K562 (cell line): Measurements from ENCODE around the gene PAFAH1B1. TPM values are rescaled to one million over a fixed set of nuclear protein-coding genes. Genes with fewer than 3 reads are reported as not detected.

Experiments used
- ATAC-seq: fragments of 200-7000 bp; cut with Tn5 transposase; 3 replicates; pipeline ENCODE4 v1.9.1; 2020; ENCODE audit warnings: moderate library complexity
- BruUV-seq: library from RNA; stranded (reverse); fragments of 400-500 nt; replicated peaks from 2 replicates; lab custom pipeline; 2021; lab: Mats Ljungman, UMichigan
- CTCF ChIA-PET: fragments of 300-600 bp; formaldehyde crosslinking; extraction: SDS; loops from one replicate; lab custom pipeline; 2021; ENCODE audit warnings: low intra/inter-chr PET ratio; lab: Yijun Ruan, JAX
- POLR2A ChIA-PET: fragments of 300-600, 350-650 bp; sonication (Branson Sonifier 250); formaldehyde crosslinking; extraction: SDS; loops from one replicate; lab custom pipeline; 2021; ENCODE audit warnings: antibody characterized with exemption, inconsistent platforms; lab: Yijun Ruan, JAX
- DNase-seq, 4 experiments: peaks; one replicate each; pipeline versions ENCODE4 v3.0.0 to v3.0.0-alpha.2; 2011 to 2018; ENCODE audit warnings: low spot score in 3 of 4, mixed read lengths in 3 of 4; ENCODE audit errors: extremely low read depth in 1 of 4
- FAIRE-seq: peaks from 2 replicates; lab custom pipeline; 2011; peaks lifted over from hg19 to GRCh38; lab: Jason Lieb, UNC
- H2AFZ ChIP-seq: 2 replicates; pipeline ENCODE4 v1.6.0; 2011; ENCODE audit warnings: low read depth, low read length, control low read depth, inconsistent platforms
- H3K27ac ChIP-seq: fragments of 200-600 bp; 3 replicates; pipeline ENCODE4 v1.8.0; 2011; ENCODE audit warnings: low read depth, mild to moderate bottlenecking, control low read depth, inconsistent platforms, low read length, moderate library complexity, mixed read lengths; ENCODE audit errors: extremely low read depth
- H3K27me3 ChIP-seq, 2 experiments: fragments of 300-600 bp in 1 of 2; 2 replicates in 1 of 2; 3 replicates in 1 of 2; pipeline versions ENCODE4 v1.6.0 to v1.8.0; 2011; ENCODE audit warnings: inconsistent platforms in 2 of 2, low read length in 2 of 2, mild to moderate bottlenecking in 1 of 2, mixed read lengths in 1 of 2, moderate library complexity in 1 of 2; ENCODE audit not compliant: control insufficient read depth in 2 of 2, insufficient read depth in 2 of 2
- H3K36me3 ChIP-seq: fragments of 300-600 bp; 3 replicates; pipeline ENCODE4 v1.8.0; 2011; ENCODE audit warnings: mild to moderate bottlenecking, low read length, inconsistent platforms; ENCODE audit not compliant: control insufficient read depth, insufficient read depth
- H3K4me1 ChIP-seq, 2 experiments: fragments of 200-600 bp in 1 of 2; replicated peaks in 1 of 2; 2 replicates in 1 of 2; 3 replicates in 1 of 2; pipeline versions ENCODE4 v1.5.1 to v1.8.0; 2011; ENCODE audit warnings: inconsistent platforms in 2 of 2, low read length in 2 of 2, mild to moderate bottlenecking in 1 of 2, mixed read lengths in 1 of 2, moderate library complexity in 1 of 2; ENCODE audit not compliant: control insufficient read depth in 2 of 2, insufficient read depth in 2 of 2
- H3K4me2 ChIP-seq: 2 replicates; pipeline ENCODE4 v1.6.1; 2011; ENCODE audit warnings: low read length, control low read depth, inconsistent platforms, mixed read lengths; ENCODE audit not compliant: insufficient read depth
- H3K4me3 ChIP-seq: fragments of 200-600 bp; sonication (generic), shearing (Covaris generic); 2 replicates; pipeline ENCODE4 v1.5.1; 2016; ENCODE audit warnings: control low read depth, inconsistent platforms
- H3K79me2 ChIP-seq: fragments of 200-600 bp; 3 replicates; pipeline ENCODE4 v1.8.0; 2011; ENCODE audit warnings: low read length, inconsistent platforms; ENCODE audit not compliant: control insufficient read depth, insufficient read depth
- H3K9ac ChIP-seq, 2 experiments: 2 replicates each; pipeline versions ENCODE4 v1.6.0 to v1.6.1; 2011; ENCODE audit warnings: low read depth in 2 of 2, low read length in 2 of 2, control low read depth in 1 of 2, inconsistent platforms in 1 of 2, mild to moderate bottlenecking in 1 of 2, mixed read lengths in 1 of 2; ENCODE audit not compliant: insufficient read depth in 1 of 2
- H3K9me1 ChIP-seq: one replicate; pipeline ENCODE4 v1.6.0; 2011; ENCODE audit warnings: inconsistent platforms, mild to moderate bottlenecking, low read length, moderate library complexity; ENCODE audit not compliant: control insufficient read depth, insufficient read depth
- H3K9me3 ChIP-seq: replicated peaks from 2 replicates; pipeline ENCODE4 v1.5.1; 2011; ENCODE audit warnings: low read depth, low read length, inconsistent platforms; ENCODE audit not compliant: control insufficient read depth, insufficient read depth
- H4K20me1 ChIP-seq: replicated peaks from 2 replicates; pipeline ENCODE4 v1.6.1; 2011; ENCODE audit warnings: low read length, inconsistent platforms, mixed read lengths; ENCODE audit not compliant: control insufficient read depth, insufficient read depth
- CXXC5 ChIP-seq: fragments of 250-450 bp; sonication (Bioruptor Pico); IDR thresholded peaks from 2 replicates; pipeline ENCODE4 v1.8.0; 2022; ENCODE audit warnings: inconsistent platforms, mild to moderate bottlenecking, moderate library complexity
- NR4A1 ChIP-seq, 2 experiments: fragments of 250-450 bp in 1 of 2; fragments of 450-650 bp in 1 of 2; sonication (Bioruptor Pico) in 1 of 2; IDR thresholded peaks; 2 replicates each; pipeline versions ENCODE4 v1.4.0 to v1.6.1; 2016 to 2020; ENCODE audit warnings: mild to moderate bottlenecking in 2 of 2, missing compliant biosample characterization in 1 of 2, missing genetic modification characterization in 1 of 2, moderate library complexity in 1 of 2
- RBFOX2 ChIP-seq: fragments of 200-400 bp; formaldehyde crosslinking; IDR thresholded peaks from 2 replicates; pipeline ENCODE4 v1.6.1; 2017; ENCODE audit warnings: low read depth, mild to moderate bottlenecking, low read length, moderate library complexity
- SOX6 ChIP-seq: fragments of 450-650 bp; IDR thresholded peaks from 2 replicates; pipeline ENCODE4 v1.6.1; 2014; ENCODE audit warnings: mild to moderate bottlenecking
- ZFPM2 ChIP-seq: fragments of 250-450 bp; sonication (Bioruptor Pico); IDR thresholded peaks from 2 replicates; pipeline ENCODE4 v1.5.1; 2022; ENCODE audit warnings: mild to moderate bottlenecking
- ZNF592 ChIP-seq: fragments of 450-650 bp; IDR thresholded peaks from 2 replicates; pipeline ENCODE4 v1.6.1; 2017; ENCODE audit warnings: antibody characterized with exemption, mild to moderate bottlenecking
- ZNF785 ChIP-seq: fragments of 250-450 bp; sonication (Bioruptor Pico); IDR thresholded peaks from 2 replicates; pipeline ENCODE4 v1.4.0; 2020; ENCODE audit warnings: mild to moderate bottlenecking
- WGBS: fragments of 100-300 bp; shearing (Covaris generic); methylation state at CpG from one replicate; pipeline ENCODE4 v1.1.6; 2016; ENCODE audit warnings: low coverage, mixed read lengths; ENCODE audit not compliant: insufficient coverage; ENCODE audit errors: missing lambda C conversion rate; 5-methylcytosine and 5-hydroxymethylcytosine counted together
- in situ Hi-C: fragments of 300-500 bp; cut with MboI; formaldehyde crosslinking; loops from 4 replicates; pipeline ENCODE4 v1.15.0; 2018; ENCODE audit warnings: inconsistent platforms, mixed read lengths
- intact Hi-C: fragments of 100-400 bp; cut with micrococcal nuclease; formaldehyde crosslinking; loops from 2 replicates; pipeline ENCODE4 v1.14.2; 2022
- polyA plus RNA-seq, 8 experiments: library from polyadenylated mRNA; depleted of rRNA in 4 of 8; stranded (reverse) in 5 of 8; unstranded in 3 of 8; fragments of >200 nt; fragmentation: Nextera tagmentation in 2 of 8; fragmentation: Illumina TruSeq in 1 of 8; extraction: Ambion mirVana in 2 of 8; extraction: Trizol in 1 of 8; gene quantifications; 2 replicates each; pipeline versions ENCODE4 v1.2.1 to v1.2.3, GENCODE V29; 2011 to 2014; ENCODE audit warnings: inconsistent platforms in 1 of 8, missing spikeins in 1 of 8
- total RNA-seq, 7 experiments: library from RNA; depleted of rRNA in 6 of 7; stranded (reverse); fragments of >200 nt in 6 of 7; fragmentation: Illumina TruSeq in 2 of 7; extraction: Trizol in 2 of 7; gene quantifications; 2 replicates each; pipeline versions ENCODE4 v1.2.1 to v1.2.3, GENCODE V29; 2011 to 2021; ENCODE audit warnings: low replicate concordance in 1 of 7
- TF ChIP-seq, protein P1 (sequence below), 2 experiments: fragments of 450-650 bp; formaldehyde crosslinking in 1 of 2; IDR thresholded peaks; 2 replicates each; pipeline versions ENCODE4 v1.4.0 to v1.6.1; 2014 to 2020; ENCODE audit warnings: mild to moderate bottlenecking in 2 of 2, borderline replicate concordance in 1 of 2, low read depth in 1 of 2
- TF ChIP-seq, protein P2 (sequence below), 2 experiments: fragments of 450-650 bp in 1 of 2; sonication (generic) in 1 of 2; formaldehyde crosslinking; conservative IDR thresholded peaks; 2 replicates each; pipeline versions ENCODE4 v1.4.0 to v1.8.1; 2020 to 2022; ENCODE audit warnings: mild to moderate bottlenecking in 1 of 2, missing genetic modification reagents in 1 of 2

The PAFAH1B1 gene
- total and polyA plus RNA-seq, 9 of the 15 experiments (the other 6 are each of a cell fraction or from before 2014, with no cell fraction given), result 23.3 to 66.4 (median 40.2) TPM

- Histone ChIP-seq H3K79me2 (no peaks in the 10 kb centered on the region), H3K9ac (no peak overlapping the region), H3K4me1 (no peaks in the 10 kb centered on the region; a peak in 1 of 5 replicates), H3K4me2 (no peak overlapping the region), H3K4me3 (no peak overlapping the region), H4K20me1 (no peaks in the 10 kb centered on the region), H3K27me3 (peaks cover 6 to 7% of the 10 kb centered on the region in 2 experiments), H3K9me3 (no peaks in the 10 kb centered on the region), H3K9me1 (no peaks in the 10 kb centered on the region), H3K36me3 (no peaks in the 10 kb centered on the region), H3K27ac (no peak overlapping the region), H2AFZ (no peak overlapping the region)
- in situ Hi-C loops, result no loop called here
- intact Hi-C loops, result no loop called here
- no TSS peak for BruUV-seq
- POLR2A ChIA-PET, result interaction anchor here (0.9 to 1.3 kb wide), 2 partner anchors 9 to 12 kb away, joined by 3 read pairs; no protein-coding TSS in a partner anchor
- no peak for DNase-seq
- no peak for ATAC-seq
- 9% methylated on average over 5 of the region's 5 CpGs for WGBS
- FAIRE-seq, result no peak
- CTCF ChIA-PET, result no interaction called here
- TF ChIP-seq RBFOX2, result no peak
- TF ChIP-seq CXXC5 (CRISPR knock-in tag), result no peak
- TF ChIP-seq, protein P1, sequence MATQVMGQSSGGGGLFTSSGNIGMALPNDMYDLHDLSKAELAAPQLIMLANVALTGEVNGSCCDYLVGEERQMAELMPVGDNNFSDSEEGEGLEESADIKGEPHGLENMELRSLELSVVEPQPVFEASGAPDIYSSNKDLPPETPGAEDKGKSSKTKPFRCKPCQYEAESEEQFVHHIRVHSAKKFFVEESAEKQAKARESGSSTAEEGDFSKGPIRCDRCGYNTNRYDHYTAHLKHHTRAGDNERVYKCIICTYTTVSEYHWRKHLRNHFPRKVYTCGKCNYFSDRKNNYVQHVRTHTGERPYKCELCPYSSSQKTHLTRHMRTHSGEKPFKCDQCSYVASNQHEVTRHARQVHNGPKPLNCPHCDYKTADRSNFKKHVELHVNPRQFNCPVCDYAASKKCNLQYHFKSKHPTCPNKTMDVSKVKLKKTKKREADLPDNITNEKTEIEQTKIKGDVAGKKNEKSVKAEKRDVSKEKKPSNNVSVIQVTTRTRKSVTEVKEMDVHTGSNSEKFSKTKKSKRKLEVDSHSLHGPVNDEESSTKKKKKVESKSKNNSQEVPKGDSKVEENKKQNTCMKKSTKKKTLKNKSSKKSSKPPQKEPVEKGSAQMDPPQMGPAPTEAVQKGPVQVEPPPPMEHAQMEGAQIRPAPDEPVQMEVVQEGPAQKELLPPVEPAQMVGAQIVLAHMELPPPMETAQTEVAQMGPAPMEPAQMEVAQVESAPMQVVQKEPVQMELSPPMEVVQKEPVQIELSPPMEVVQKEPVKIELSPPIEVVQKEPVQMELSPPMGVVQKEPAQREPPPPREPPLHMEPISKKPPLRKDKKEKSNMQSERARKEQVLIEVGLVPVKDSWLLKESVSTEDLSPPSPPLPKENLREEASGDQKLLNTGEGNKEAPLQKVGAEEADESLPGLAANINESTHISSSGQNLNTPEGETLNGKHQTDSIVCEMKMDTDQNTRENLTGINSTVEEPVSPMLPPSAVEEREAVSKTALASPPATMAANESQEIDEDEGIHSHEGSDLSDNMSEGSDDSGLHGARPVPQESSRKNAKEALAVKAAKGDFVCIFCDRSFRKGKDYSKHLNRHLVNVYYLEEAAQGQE (IDR thresholded peaks at IDR 0.05; ENCODE audit: borderline replicate concordance), result no peak
- TF ChIP-seq, protein P1 (CRISPR knock-in tag; IDR thresholded peaks at IDR 0.05; ENCODE audit: low read depth), result no peak
- TF ChIP-seq NR4A1 (CRISPR knock-in tag; IDR thresholded peaks at IDR 0.05), result no peak
- TF ChIP-seq NR4A1 (tag; IDR thresholded peaks at IDR 0.05), result no peak
- TF ChIP-seq ZNF592, result no peak
- no peak for TF ChIP-seq SOX6
- no peak for TF ChIP-seq ZNF785
- TF ChIP-seq, protein P2, sequence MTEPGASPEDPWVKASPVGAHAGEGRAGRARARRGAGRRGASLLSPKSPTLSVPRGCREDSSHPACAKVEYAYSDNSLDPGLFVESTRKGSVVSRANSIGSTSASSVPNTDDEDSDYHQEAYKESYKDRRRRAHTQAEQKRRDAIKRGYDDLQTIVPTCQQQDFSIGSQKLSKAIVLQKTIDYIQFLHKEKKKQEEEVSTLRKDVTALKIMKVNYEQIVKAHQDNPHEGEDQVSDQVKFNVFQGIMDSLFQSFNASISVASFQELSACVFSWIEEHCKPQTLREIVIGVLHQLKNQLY (CRISPR knock-in tag; conservative IDR thresholded peaks at IDR 0.05), result no peak
- TF ChIP-seq ZFPM2 (CRISPR knock-in tag), result no peak
Observed at GRCh38 chr17:2580661-2581060, 12.8 kb upstream of the PAFAH1B1 start.
